ENCODE results near the gene RNF138. TPM values are rescaled to one million over a fixed set of nuclear protein-coding genes. Genes with fewer than 3 reads are reported as not detected.

Gene RNF138, protein sequence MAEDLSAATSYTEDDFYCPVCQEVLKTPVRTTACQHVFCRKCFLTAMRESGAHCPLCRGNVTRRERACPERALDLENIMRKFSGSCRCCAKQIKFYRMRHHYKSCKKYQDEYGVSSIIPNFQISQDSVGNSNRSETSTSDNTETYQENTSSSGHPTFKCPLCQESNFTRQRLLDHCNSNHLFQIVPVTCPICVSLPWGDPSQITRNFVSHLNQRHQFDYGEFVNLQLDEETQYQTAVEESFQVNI
- 8.0 and 32.3 TPM in 2 replicates for total RNA-seq

DNA sequence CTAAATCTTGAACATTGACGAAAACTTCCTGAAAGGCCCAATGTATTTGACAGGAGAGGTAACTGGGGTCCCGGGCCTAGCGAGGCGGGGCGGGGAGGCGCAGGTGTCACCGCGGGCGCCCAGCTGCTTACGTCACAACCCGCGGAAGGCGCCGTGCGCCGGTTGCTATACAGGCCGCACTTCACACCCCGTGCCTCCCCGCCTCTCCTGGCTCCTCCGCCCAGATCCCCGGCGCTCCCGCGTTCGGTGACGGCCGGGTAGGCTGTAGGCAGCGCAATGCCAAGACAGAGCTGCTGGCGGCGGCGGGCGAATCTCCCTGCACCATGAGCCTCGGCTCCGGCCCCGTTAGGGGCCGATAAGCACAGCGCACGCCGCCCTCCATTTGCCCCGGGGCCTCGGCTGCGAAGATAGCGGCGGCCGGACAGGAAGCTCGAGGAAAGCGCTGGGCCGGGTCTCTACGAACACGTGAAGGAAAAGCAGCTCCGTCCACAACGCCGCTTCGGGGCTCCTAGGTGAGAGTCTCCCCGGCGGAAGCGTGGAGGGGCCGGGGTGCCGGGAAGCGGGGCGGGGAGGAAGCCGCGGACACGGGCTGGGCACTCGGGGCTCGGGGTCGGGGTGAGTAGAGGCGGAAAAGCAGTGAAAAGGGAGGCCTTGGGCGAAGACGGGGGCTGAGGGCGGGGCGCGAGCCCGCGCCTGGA is at the start of gene RNF138:
RNF138 (plus strand) TSS at position 151 of the 698 bp plus-strand sequence. CDS start 903 bp downstream, outside the sequence.

Other genes starting within 250 kb of the RNF138 start
- 16.8 and 17.3 TPM in 2 replicates for gene TRAPPC8, start 148.7 kb upstream of the RNF138 start, total RNA-seq
- gene RNF125, start 73.0 kb upstream of the RNF138 start, total RNA-seq = 0.75 and 1.3 TPM in 2 replicates
- not detected in 2 replicates for gene MEP1B, start 98.2 kb downstream of the RNF138 start, total RNA-seq

Data from cardiac ventricle fibroblast (primary cell).